ENCODE measurements around the gene OR8K3.

Gene OR8K3

GRCh38 chr11:56314844-56315243 is at the start of gene OR8K3:
OR8K3 (plus strand) TSS chr11:56315144; CDS start chr11:56318307, 3,163 bp downstream.
- FAIRE-seq (no peak), DNase-seq (ENCODE audit: low spot score) (no peak)

- DNase-seq (ENCODE audit: low spot score) (no peak), FAIRE-seq (no peak)
These were observed 43.9 kb upstream of the OR8K3 start for GRCh38 chr11:56271092-56271491.

- no peak for FAIRE-seq
These were observed 41.1 kb upstream of the OR8K3 start, which contains the start of gene OR5T1 for GRCh38 chr11:56273854-56274253. OR5T1 (plus strand) TSS chr11:56274154; CDS start chr11:56275639, 1,485 bp downstream.

GRCh38 chr11:56292154-56292553 is 22.8 kb upstream of the OR8K3 start, which contains the start of gene OR8H1:
OR8H1 (minus strand) TSS chr11:56292254; CDS start chr11:56291062, 1,192 bp downstream.
- no peak for FAIRE-seq
- DNase-seq (ENCODE audit: low spot score), result no peak

More at GRCh38 chr11:56273854-56274253, 41.1 kb upstream of the OR8K3 start, which contains the start of gene OR5T1:
- no peak for DNase-seq (ENCODE audit: low spot score)

GRCh38 chr11:56296898-56297297 is 18.0 kb upstream of the OR8K3 start:
- FAIRE-seq, result no peak

GRCh38 chr11:56307836-56308235 is 7.1 kb upstream of the OR8K3 start:
- DNase-seq (ENCODE audit: low spot score) (no peak), FAIRE-seq (no peak)

More at GRCh38 chr11:56296898-56297297, 18.0 kb upstream of the OR8K3 start:
- no peak for DNase-seq (ENCODE audit: low spot score)

GRCh38 chr11:56331861-56332491 is 17.0 kb downstream of the OR8K3 start:
- no peak for FAIRE-seq
- DNase-seq (ENCODE audit: low spot score), result no peak

GRCh38 chr11:56333156-56333555 is 18.2 kb downstream of the OR8K3 start:
- no peak for FAIRE-seq
- no peak for DNase-seq (ENCODE audit: low spot score)

GRCh38 chr11:56340289-56340688 is 25.3 kb downstream of the OR8K3 start:
- DNase-seq (ENCODE audit: low spot score) (no peak), FAIRE-seq (no peak)

- no peak for DNase-seq (ENCODE audit: low spot score)
These were observed 30.8 kb downstream of the OR8K3 start, which contains the start of gene OR8K1 for GRCh38 chr11:56345739-56346138. OR8K1 (plus strand) TSS chr11:56346039; CDS start chr11:56346039, 0 bp downstream.

GRCh38 chr11:56353991-56354390 is 39.0 kb downstream of the OR8K3 start, which contains the start of gene OR8J1:
OR8J1 (plus strand) TSS chr11:56354291; CDS start chr11:56360247, 5,956 bp downstream.
- no peak for FAIRE-seq
- DNase-seq (ENCODE audit: low spot score), result no peak

More at GRCh38 chr11:56345739-56346138, 30.8 kb downstream of the OR8K3 start, which contains the start of gene OR8K1:
- FAIRE-seq, result no peak
